H1 (cell line): Measurements from ENCODE around the gene ARHGAP6. TPM values are rescaled to one million over a fixed set of nuclear protein-coding genes. Genes with fewer than 3 reads are reported as not detected.

Source experiments
- EP300 ChIP-seq, 2 experiments: IDR thresholded peaks; 1 replicate in 1 of 2; 2 replicates in 1 of 2; pipeline ENCODE4 v1.6.1; 2011 to 2012; ENCODE audit warnings: low read depth in 2 of 2, low read length in 2 of 2, mild to moderate bottlenecking in 2 of 2, borderline replicate concordance in 1 of 2, inconsistent platforms in 1 of 2, moderate library complexity in 1 of 2
- POLR2A ChIP-seq, 2 experiments: IDR thresholded peaks; 1 replicate in 1 of 2; 2 replicates in 1 of 2; pipeline ENCODE4 v1.6.1; 2011; ENCODE audit warnings: low read depth in 2 of 2, low read length in 2 of 2, mild to moderate bottlenecking in 2 of 2; ENCODE audit errors: control extremely low read depth in 1 of 2
- RAD21 ChIP-seq, 2 experiments: IDR thresholded peaks in 1 of 2; conservative IDR thresholded peaks in 1 of 2; 2 replicates each; pipeline ENCODE4 v1.6.1; 2011; ENCODE audit warnings: low read depth in 2 of 2, low read length in 2 of 2, improper control_type of control experiment in 1 of 2, inconsistent platforms in 1 of 2, mild to moderate bottlenecking in 1 of 2, moderate library complexity in 1 of 2
- SP4 ChIP-seq: IDR thresholded peaks from 2 replicates; pipeline ENCODE4 v1.6.1; 2012; ENCODE audit warnings: low read length, inconsistent platforms
- TAF7 ChIP-seq: optimal IDR thresholded peaks from 2 replicates; pipeline ENCODE3; 2011; ENCODE audit warnings: low read depth, mild to moderate bottlenecking, inconsistent platforms, low read length, moderate library complexity, borderline replicate concordance
- polyA plus RNA-seq, 7 experiments: library from polyadenylated mRNA; depleted of rRNA in 3 of 7; stranded (reverse) in 5 of 7; unstranded in 2 of 7; fragments of >200 nt in 5 of 7; fragments of 200-250 nt in 2 of 7; gene quantifications; 1 replicate in 5 of 7; 2 replicates in 1 of 7; 4 replicates in 1 of 7; pipeline versions ENCODE4 v1.2.1 to v1.2.3, GENCODE V29; 2011 to 2013; ENCODE audit warnings: missing spikeins in 2 of 7, mixed read lengths in 2 of 7
- total RNA-seq: library from RNA; stranded (reverse); fragmentation: NEBNext Ultra II Directional; extraction: Animal tissue kit (Norgen Biotek cat#: 25700); gene quantifications from 2 replicates; pipeline ENCODE4 v1.2.1, GENCODE V29; 2021
- TF ChIP-seq, protein P1 (sequence below): fragments of 300-600 bp; sonication (generic); IDR thresholded peaks from 2 replicates; pipeline ENCODE4 v1.7.1; 2012; ENCODE audit warnings: low read length, moderate library complexity, mild to moderate bottlenecking, inconsistent platforms; ENCODE audit not compliant: insufficient replicate concordance
- TF ChIP-seq, protein P2 (sequence below): IDR thresholded peaks from 2 replicates; pipeline ENCODE4 v1.6.1; 2011; ENCODE audit warnings: low read depth, mild to moderate bottlenecking, low read length; ENCODE audit not compliant: insufficient read depth

Gene ARHGAP6
- total and polyA plus RNA-seq, 2 of the 8 experiments (the other 6 are each of a cell fraction or from before 2014, with no cell fraction given) = 0.35 to 0.82 TPM

GRCh38 chrX:11366998-11367595 is 298.6 kb downstream of the ARHGAP6 start (continued):
- TF ChIP-seq, protein P1, sequence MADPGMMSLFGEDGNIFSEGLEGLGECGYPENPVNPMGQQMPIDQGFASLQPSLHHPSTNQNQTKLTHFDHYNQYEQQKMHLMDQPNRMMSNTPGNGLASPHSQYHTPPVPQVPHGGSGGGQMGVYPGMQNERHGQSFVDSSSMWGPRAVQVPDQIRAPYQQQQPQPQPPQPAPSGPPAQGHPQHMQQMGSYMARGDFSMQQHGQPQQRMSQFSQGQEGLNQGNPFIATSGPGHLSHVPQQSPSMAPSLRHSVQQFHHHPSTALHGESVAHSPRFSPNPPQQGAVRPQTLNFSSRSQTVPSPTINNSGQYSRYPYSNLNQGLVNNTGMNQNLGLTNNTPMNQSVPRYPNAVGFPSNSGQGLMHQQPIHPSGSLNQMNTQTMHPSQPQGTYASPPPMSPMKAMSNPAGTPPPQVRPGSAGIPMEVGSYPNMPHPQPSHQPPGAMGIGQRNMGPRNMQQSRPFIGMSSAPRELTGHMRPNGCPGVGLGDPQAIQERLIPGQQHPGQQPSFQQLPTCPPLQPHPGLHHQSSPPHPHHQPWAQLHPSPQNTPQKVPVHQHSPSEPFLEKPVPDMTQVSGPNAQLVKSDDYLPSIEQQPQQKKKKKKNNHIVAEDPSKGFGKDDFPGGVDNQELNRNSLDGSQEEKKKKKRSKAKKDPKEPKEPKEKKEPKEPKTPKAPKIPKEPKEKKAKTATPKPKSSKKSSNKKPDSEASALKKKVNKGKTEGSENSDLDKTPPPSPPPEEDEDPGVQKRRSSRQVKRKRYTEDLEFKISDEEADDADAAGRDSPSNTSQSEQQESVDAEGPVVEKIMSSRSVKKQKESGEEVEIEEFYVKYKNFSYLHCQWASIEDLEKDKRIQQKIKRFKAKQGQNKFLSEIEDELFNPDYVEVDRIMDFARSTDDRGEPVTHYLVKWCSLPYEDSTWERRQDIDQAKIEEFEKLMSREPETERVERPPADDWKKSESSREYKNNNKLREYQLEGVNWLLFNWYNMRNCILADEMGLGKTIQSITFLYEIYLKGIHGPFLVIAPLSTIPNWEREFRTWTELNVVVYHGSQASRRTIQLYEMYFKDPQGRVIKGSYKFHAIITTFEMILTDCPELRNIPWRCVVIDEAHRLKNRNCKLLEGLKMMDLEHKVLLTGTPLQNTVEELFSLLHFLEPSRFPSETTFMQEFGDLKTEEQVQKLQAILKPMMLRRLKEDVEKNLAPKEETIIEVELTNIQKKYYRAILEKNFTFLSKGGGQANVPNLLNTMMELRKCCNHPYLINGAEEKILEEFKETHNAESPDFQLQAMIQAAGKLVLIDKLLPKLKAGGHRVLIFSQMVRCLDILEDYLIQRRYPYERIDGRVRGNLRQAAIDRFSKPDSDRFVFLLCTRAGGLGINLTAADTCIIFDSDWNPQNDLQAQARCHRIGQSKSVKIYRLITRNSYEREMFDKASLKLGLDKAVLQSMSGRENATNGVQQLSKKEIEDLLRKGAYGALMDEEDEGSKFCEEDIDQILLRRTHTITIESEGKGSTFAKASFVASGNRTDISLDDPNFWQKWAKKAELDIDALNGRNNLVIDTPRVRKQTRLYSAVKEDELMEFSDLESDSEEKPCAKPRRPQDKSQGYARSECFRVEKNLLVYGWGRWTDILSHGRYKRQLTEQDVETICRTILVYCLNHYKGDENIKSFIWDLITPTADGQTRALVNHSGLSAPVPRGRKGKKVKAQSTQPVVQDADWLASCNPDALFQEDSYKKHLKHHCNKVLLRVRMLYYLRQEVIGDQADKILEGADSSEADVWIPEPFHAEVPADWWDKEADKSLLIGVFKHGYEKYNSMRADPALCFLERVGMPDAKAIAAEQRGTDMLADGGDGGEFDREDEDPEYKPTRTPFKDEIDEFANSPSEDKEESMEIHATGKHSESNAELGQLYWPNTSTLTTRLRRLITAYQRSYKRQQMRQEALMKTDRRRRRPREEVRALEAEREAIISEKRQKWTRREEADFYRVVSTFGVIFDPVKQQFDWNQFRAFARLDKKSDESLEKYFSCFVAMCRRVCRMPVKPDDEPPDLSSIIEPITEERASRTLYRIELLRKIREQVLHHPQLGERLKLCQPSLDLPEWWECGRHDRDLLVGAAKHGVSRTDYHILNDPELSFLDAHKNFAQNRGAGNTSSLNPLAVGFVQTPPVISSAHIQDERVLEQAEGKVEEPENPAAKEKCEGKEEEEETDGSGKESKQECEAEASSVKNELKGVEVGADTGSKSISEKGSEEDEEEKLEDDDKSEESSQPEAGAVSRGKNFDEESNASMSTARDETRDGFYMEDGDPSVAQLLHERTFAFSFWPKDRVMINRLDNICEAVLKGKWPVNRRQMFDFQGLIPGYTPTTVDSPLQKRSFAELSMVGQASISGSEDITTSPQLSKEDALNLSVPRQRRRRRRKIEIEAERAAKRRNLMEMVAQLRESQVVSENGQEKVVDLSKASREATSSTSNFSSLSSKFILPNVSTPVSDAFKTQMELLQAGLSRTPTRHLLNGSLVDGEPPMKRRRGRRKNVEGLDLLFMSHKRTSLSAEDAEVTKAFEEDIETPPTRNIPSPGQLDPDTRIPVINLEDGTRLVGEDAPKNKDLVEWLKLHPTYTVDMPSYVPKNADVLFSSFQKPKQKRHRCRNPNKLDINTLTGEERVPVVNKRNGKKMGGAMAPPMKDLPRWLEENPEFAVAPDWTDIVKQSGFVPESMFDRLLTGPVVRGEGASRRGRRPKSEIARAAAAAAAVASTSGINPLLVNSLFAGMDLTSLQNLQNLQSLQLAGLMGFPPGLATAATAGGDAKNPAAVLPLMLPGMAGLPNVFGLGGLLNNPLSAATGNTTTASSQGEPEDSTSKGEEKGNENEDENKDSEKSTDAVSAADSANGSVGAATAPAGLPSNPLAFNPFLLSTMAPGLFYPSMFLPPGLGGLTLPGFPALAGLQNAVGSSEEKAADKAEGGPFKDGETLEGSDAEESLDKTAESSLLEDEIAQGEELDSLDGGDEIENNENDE = no peak
- TF ChIP-seq TAF7 (no peak), RAD21 (IDR thresholded peaks at IDR 0.05 in 1 of 2, conservative IDR thresholded peaks at IDR 0.05 in 1 of 2; ENCODE audit: low read depth in 2 of 2, low read length in 2 of 2) (no peak), POLR2A (IDR thresholded peaks at IDR 0.05; ENCODE audit: control extremely low read depth in 1 of 2, low read depth in 2 of 2, low read length in 2 of 2) (no peak), SP4 (no peak), EP300 (IDR thresholded peaks at IDR 0.05; ENCODE audit: borderline replicate concordance in 1 of 2, low read depth in 2 of 2, low read length in 2 of 2) (no peak)
- TF ChIP-seq, protein P2, sequence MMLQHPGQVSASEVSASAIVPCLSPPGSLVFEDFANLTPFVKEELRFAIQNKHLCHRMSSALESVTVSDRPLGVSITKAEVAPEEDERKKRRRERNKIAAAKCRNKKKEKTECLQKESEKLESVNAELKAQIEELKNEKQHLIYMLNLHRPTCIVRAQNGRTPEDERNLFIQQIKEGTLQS = no peak
